ENCODE results near the gene MXRA8. TPM values are rescaled to one million over a fixed set of nuclear protein-coding genes. Genes with fewer than 3 reads are reported as not detected.

Gene MXRA8
- total RNA-seq, 1 donor from 2014 or later, result 59.7 TPM

DNA sequence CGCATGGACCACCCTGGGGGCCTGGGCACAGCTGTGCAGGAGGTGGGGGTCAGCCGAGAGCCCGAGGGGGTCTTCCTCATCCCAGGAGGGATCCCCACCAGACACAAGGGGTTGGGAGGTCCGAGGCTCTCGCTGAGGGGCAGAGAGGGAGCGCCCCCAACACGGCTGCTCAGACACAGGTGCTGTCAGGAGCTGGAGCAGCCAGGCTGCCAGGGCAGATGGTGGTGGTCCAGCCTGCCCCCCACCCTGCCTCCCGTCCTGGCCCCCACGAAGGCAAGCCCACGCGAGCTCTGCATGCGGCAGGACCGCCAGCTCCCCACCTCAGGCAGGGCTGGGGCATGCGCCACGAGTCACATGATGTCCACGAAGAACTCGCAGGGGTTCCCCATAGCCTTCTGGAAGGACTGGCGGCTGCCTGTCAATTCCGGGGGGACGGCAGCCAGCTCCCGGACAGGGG, 22.5 kb downstream of the MXRA8 start:
- DNase-seq, result no peak

DNA sequence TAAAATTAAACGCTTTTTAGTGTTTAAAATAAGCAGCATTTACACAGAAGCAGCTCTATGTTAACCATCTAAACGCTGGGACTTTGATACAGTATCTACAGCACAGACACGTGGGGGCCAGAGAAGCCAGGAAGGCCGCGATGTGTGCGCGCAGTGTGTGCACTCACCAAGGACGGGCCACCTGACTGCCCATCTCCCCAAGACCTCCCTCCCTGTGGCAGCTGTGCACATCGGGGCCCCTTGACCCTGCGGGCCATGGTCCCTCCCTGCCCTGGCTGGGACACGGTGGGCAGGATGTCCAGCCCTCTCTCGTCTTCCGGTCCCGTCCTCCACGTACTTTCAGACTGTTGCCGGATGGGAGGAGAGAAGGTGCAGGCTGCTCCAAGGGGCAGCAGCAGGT, 23.1 kb downstream of the MXRA8 start:
- no peak for DNase-seq

DNA sequence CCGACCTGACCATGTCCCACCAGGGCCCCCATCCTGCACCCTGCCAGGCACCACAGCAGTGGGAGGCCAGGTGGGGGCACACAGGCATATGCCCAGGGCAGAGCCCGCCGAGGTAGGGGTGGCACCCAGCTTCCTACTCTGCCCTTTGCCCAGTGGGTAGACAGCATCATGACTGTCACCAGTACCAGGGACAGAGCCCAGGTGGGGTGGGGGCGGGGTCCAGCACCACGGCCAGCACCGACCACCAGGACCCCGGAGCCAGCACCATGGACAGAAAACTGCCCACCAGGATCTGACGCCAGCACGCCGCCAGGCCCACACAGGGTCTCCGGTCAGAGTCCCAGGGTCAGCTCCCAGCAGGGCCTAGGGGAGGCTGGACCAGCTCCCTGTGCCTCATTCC, 23.5 kb downstream of the MXRA8 start:
- DNase-seq, result no peak

DNA sequence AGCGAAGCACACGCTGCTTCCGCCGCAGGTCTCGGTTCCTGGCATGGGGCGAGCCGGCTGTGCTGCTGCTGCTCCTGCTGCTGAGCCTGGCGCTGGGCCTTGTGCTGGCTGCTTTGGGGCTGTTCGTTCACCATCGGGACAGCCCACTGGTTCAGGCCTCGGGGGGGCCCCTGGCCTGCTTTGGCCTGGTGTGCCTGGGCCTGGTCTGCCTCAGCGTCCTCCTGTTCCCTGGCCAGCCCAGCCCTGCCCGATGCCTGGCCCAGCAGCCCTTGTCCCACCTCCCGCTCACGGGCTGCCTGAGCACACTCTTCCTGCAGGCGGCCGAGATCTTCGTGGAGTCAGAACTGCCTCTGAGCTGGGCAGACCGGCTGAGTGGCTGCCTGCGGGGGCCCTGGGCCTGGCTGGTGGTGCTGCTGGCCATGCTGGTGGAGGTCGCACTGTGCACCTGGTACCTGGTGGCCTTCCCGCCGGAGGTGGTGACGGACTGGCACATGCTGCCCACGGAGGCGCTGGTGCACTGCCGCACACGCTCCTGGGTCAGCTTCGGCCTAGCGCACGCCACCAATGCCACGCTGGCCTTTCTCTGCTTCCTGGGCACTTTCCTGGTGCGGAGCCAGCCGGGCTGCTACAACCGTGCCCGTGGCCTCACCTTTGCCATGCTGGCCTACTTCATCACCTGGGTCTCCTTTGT, 24.7 kb downstream of the MXRA8 start:
- no peak for DNase-seq

DNA sequence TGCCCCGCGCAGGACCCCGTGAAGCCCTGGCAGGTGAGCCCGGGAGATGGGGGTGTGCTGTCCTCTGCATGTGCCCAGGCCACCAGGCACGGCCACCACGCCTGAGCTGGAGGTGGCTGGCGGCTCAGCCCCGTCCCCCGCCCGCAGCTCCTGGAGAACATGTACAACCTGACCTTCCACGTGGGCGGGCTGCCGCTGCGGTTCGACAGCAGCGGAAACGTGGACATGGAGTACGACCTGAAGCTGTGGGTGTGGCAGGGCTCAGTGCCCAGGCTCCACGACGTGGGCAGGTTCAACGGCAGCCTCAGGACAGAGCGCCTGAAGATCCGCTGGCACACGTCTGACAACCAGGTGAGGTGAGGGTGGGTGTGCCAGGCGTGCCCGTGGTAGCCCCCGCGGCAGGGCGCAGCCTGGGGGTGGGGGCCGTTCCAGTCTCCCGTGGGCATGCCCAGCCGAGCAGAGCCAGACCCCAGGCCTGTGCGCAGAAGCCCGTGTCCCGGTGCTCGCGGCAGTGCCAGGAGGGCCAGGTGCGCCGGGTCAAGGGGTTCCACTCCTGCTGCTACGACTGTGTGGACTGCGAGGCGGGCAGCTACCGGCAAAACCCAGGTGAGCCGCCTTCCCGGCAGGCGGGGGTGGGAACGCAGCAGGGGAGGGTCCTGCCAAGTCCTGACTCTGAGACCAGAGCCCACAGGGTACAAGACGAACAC, 25.4 kb downstream of the MXRA8 start:
- no peak for DNase-seq

DNA sequence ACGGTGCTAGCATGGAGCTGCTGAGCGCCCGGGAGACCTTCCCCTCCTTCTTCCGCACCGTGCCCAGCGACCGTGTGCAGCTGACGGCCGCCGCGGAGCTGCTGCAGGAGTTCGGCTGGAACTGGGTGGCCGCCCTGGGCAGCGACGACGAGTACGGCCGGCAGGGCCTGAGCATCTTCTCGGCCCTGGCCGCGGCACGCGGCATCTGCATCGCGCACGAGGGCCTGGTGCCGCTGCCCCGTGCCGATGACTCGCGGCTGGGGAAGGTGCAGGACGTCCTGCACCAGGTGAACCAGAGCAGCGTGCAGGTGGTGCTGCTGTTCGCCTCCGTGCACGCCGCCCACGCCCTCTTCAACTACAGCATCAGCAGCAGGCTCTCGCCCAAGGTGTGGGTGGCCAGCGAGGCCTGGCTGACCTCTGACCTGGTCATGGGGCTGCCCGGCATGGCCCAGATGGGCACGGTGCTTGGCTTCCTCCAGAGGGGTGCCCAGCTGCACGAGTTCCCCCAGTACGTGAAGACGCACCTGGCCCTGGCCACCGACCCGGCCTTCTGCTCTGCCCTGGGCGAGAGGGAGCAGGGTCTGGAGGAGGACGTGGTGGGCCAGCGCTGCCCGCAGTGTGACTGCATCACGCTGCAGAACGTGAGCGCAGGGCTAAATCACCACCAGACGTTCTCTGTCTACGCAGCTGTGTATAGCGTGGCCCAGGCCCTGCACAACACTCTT, 26.2 kb downstream of the MXRA8 start:
- no peak for DNase-seq

DNA sequence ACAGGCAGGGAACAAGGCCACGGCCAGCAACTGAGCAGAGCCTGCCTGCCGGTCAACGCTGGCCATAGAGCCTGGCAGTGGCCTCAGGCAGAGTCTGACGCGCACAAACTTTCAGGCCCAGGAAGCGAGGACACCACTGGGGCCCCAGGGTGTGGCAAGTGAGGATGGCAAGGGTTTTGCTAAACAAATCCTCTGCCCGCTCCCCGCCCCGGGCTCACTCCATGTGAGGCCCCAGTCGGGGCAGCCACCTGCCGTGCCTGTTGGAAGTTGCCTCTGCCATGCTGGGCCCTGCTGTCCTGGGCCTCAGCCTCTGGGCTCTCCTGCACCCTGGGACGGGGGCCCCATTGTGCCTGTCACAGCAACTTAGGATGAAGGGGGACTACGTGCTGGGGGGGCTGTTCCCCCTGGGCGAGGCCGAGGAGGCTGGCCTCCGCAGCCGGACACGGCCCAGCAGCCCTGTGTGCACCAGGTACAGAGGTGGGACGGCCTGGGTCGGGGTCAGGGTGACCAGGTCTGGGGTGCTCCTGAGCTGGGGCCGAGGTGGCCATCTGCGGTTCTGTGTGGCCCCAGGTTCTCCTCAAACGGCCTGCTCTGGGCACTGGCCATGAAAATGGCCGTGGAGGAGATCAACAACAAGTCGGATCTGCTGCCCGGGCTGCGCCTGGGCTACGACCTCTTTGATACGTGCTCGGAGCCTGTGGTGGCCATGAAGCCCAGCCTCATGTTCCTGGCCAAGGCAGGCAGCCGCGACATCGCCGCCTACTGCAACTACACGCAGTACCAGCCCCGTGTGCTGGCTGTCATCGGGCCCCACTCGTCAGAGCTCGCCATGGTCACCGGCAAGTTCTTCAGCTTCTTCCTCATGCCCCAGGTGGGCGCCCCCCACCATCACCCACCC, 27.0 kb downstream of the MXRA8 start, which contains the start of gene TAS1R3:
TAS1R3 (plus strand) TSS at position 213 of the 898 bp plus-strand sequence; CDS start at position 279, 66 bp downstream.
- DNase-seq, result no peak

DNA sequence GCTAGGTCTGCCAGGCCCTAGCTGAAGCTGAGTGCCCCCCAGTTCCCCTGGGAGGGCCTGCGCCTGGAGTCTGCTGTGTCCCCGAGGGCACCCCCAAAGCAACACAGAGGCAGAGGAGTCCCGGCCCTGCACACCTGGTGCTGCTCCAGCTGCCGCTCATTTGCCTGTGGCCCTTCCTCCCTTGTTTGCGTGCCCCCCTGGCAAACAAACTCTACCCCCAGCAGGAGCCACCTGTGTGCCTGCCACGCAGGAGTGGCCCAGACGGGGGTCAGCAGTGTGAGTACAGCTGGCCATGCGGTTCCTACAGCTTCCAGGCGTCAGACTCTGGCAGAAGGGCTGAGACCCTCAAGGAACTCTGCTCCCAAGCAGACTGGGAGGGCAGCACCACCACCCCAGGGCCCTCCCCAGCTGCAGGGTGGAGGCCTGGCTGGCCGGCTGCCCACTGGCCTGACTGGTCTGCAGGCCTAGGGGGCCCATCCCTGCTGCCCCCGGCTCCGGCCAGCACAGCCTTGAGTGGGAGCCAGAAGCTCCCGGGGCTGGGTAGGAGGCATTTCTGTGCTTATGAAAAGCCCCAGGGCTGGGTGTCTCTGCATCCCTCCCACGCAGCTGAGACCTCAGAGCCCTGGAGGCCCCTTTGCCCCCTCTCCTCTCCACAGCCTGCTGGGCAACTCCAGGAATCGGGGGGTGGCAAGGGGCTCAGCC, 27.8 kb downstream of the MXRA8 start:
- DNase-seq, result no peak

DNA sequence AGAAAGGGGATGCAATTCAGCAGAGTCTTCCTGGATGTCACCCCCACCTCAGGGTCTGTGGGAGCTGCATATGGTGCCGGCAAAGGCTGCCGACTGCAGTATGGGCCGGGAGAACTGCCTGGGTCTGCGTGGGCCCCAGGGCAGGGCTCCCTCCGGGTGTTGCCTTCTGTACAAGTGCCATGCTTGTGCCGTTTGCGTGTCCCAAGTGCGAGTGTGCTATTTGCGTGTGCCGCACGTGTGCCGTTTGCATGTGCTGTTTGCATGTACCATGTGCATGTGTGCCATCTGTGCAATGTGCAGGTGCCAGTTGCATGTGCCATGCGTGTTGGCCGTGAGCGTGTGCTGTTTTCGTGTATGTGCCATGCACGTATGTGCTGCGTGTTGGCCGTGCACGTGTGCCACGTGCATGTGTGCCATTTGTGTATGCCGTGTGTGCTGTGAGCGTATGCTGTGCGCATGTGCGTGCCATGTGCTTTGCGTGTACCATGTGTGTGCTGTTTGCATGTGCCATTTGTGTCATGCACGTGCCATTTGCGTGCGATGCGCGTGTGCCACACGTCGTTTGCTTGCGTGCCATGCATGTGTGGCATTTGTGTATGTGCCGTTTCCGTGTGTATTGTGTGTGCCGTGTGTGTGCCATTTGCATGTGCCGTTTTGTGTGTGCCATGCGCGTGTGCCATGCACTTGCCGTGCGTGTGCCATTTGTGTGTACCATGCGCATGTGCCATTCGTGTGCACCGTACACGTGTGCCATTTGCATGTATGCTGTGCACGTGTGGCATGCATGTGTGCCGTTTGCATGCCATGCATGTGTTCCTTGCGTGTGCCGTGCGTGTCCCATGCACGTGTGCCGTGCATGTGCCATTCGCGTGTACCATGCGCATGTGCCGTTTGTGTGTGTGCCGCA, 28.8 kb downstream of the MXRA8 start:
- no peak for DNase-seq

DNA sequence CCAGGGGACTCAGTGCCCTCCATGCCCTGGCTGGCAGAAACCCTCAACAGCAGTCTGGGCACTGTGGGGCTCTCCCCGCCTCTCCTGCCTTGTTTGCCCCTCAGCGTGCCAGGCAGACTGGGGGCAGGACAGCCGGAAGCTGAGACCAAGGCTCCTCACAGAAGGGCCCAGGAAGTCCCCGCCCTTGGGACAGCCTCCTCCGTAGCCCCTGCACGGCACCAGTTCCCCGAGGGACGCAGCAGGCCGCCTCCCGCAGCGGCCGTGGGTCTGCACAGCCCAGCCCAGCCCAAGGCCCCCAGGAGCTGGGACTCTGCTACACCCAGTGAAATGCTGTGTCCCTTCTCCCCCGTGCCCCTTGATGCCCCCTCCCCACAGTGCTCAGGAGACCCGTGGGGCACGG, 30.1 kb downstream of the MXRA8 start:
- no peak for DNase-seq

DNA sequence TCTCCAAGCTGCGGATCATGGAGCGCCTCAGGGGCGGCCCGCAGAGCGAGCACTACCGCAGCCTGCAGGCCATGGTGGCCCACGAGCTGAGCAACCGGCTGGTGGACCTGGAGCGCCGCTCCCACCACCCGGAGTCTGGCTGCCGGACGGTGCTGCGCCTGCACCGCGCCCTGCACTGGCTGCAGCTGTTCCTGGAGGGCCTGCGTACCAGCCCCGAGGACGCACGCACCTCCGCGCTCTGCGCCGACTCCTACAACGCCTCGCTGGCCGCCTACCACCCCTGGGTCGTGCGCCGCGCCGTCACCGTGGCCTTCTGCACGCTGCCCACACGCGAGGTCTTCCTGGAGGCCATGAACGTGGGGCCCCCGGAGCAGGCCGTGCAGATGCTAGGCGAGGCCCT, 31.1 kb downstream of the MXRA8 start:
- no peak for DNase-seq

DNA sequence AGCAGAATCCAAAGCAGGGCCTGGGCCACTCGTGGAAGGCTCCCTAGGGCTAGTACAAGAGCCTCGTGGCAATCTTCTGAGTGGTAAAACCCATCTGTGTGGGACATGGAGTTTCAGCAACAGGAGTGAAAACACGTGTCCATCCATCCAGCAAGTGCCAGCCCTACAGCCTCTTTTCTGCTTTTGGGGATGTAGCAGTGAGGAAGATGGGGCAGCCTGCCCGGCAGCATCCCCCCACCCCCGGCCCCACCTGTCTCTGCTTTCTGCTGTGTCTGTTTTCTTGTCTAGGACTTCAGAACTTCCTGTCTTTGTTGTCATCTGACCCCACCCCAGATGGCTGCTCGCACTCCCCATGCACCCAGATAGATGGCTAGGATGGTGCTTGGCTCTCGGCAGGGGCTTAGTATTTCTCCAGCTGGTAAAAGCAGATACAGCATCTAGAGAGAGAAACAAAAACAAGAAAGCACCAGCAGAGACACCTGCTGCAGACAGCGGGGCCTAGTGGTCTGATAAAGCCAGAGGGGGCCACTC, 32.2 kb downstream of the MXRA8 start:
- DNase-seq, result no peak

DNA sequence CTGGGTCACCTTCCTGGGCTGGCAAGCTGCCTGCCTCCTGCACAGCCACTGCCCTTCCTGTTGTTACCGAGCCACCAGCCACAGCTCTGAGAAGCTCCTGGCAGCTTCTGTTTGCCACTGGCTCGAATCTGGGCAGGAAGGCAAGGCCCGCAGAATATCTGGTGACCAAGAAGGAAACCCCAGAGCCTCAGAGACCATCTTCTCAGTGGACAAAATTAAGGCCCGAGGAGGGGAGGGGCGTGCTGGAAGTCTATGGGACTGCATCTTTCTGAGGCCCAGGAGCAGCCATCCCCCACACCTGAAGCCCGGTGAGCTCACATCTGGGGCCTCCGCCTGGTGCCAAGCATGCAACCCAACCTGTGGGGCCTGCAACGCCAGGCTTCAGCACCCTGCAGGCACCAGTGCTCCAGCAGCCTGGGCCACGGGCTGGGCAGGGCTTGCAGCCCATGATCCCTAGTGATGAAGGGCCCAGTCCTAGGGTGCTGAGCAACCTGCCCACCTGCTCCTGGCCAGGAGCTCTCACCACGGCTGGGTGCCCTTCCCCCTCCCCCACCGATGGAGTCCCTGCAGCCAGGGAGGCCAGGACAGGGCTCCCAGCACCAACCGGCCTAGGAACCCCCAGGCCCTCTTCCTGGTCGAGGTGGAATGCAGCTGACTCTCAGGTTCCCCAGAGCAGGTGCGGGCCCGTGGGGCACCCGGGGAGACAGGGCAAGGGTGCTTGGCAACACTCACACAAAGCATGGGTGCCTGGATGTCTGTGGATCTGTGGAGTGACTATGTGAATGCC, 32.9 kb downstream of the MXRA8 start:
- no peak for DNase-seq

DNA sequence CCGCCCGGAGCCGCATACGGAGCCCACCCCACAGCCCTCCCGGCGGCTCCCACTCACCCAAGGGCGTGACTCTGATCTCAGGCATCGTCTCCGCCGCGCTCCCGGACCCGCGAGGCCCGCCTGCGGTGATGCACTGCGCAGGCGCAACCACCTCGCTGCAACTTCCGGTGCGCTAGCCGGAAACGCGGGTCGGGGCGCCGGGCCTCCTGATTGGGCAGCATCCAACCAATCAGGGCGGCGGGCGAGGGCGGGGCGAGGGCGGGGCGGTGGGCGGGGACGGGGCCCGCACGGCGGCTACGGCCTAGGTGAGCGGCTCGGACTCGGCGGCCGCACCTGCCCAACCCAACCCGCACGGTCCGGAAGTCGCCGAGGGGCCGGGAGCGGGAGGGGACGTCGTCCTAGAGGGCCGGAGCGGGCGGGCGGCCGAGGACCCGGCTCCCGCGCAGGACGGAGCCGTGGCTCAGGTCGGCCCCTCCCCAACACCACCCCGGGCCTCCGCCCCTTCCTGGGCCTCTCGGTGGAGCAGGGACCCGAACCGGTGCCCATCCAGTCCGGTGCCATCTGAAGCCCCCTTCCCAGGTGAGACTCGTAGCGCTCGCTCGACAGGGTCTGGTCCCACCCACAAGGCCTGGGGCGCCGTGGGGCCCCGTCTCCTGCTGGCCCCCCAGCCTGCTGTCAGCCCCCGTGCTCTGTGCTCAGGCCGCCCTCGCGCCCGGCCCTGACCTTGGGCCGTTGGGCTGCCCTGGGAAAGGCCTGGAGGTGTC, 33.6 kb downstream of the MXRA8 start, which contains the start of the genes CPTP and INTS11:
CPTP (plus strand) TSS at position 279 of the 764 bp plus-strand sequence. CDS start 2,109 bp downstream, outside the sequence.
INTS11 (minus strand) TSS at position 137 of the 764 bp plus-strand sequence; CDS start at position 85, 52 bp downstream.
- peak; percentile 68 for DNase-seq

DNA sequence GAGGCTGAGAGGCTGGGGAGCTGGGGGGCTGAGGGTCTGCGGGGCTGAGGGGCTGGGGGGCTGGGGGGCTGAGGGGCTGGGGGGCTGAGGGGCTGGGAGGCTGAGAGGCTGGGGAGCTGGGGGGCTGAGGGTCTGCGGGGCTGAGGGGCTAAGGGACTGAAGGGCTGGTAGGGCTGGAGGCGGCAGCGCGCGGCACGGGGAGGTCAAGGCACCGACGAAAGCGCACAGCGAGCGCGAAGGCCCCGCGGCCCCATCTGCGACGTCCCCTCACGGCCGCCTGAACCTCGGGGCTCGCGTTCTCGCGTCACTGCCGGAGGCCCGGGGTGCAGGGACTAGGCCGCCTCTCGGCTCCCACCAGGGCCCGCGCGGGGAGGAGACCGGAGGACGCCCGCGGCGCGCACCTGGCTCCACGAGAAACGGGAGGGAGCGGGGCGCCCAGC, 34.3 kb downstream of the MXRA8 start:
- DNase-seq, result no peak

DNA sequence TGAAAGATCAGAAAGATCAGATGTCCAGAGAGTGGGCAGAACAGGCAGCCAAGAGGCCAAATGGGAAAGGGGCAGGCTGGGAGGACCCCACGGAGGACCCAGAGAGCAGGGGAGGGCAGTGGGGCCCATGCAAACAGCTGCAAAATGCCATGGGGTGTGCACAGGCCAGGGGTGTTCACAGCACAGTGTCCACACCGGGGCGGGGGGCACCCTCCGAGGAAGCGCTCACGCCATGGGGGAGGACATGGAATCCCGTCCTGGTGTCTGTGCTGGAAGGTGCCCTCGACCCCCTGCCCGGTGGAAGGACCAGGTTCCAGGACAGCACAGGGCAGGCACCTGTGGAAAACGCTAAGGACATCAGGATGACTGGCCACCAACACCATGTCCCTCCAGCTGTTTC, 35.4 kb downstream of the MXRA8 start:
- no peak for DNase-seq

DNA sequence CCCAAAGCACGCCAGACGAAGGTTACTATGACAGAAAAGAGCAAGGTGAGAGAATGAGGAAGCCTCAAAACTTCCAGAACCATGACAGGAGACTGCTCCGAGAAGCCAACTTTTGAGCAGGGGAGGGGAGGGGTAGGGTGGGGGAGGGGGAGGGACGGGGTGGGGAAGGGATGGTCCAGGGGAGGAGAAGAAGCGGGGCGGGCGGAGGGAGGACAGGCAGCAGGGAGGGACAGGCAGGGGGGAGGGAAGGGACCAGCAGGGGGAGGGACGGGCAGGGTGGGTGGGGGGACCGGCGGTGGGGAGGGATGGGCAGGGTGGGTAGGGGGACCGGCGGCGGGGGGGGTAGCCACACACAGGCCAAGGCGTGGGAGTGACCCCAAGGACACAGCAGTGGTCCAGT, 35.9 kb downstream of the MXRA8 start:
- DNase-seq, result no peak

DNA sequence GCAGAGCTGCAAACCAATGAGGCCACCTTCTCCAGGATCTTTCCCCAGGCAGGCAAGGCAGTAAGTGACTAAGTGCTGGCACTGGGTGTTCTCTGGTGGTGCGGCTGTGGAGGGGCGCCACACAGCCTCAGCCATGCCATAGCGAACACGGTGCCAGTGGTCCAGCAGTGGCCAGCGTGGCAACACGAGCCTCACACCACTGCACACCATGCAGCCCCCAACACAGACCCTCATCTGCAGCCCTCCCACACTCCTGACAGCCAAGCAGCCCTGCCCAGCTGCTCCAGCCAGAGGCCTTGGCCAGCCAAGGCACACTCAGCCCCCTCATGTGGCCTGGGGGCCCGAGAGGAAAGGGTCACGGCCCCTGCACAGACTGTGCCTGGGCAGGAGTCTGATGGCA, 36.9 kb downstream of the MXRA8 start:
- DNase-seq, result no peak

Measured in skin of body (tissue), 2 donors.